DMS153 (cell line): ENCODE results near the gene SRGAP3.

ENCODE experiments used
- DNase-seq: peaks from one replicate; lab custom pipeline; 2025; lab: John Stamatoyannopoulos, UW

Gene SRGAP3

DNA sequence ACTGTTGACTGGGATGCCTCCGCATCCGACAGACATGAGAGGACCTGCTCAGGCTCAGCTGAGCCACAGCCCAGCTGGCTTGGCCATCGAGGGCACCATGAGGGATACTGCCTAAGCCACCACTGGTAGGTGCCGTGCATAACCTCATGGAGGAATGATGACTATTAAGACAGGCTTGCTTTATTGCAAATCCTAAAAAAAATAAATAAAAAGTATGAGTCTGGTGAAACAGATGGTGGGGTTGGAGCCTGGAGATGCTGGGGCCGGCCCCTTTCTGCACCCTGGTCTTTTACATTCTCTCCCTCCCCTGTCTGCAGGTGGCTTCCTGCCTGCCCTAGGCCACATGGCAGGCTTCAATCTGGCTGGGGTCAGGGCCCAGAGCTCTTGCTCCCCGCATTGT, 262.2 kb downstream of the SRGAP3 start:
- DNase-seq: no peak

DNA sequence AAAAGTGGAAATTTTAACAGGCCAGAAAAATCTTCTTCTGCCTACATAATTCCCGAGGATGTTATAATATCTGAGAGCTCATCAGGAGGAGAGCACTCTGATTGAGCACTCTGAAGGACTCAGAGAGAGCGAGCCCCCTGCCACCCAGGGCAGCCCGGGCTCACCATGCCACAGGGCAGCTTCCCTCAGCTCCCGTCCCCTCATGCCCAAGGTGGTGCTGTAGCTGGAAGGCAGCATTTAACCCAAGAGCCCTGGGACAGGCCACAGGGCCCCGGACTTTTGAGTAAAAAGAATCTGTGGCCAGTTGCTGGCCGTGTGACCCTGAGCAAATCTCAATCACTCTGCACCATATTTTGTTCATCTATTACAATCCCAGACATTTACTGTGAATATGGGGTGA, 262.7 kb downstream of the SRGAP3 start:
- no peak for DNase-seq

- no peak for DNase-seq
Observed at GRCh38 chr3:8985876-8986275, 263.6 kb downstream of the SRGAP3 start.

GRCh38 chr3:8985411-8985831, 264.0 kb downstream of the SRGAP3 start:
- DNase-seq: no peak

DNA sequence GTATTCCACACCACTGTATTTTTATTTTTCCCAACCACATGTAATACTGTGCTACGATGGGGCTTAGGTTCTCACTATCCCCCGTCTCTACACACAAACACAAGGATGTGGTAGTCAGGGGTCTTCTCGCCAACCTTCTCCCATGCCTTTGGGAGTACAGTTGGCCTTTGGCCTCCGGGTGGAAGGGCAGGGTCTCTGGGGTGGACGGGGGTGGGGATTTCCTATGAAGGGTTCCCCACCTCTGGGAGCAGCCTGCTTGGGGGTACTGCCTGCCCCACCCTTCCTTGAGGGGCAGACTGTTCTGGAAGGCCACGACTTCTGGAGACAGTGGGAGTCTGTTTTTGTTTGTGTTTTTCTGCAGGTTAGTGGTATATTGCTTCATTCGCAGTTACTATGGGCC, 264.9 kb downstream of the SRGAP3 start:
- DNase-seq: no peak

- DNase-seq: no peak
Observed at GRCh38 chr3:8984081-8984480, 265.4 kb downstream of the SRGAP3 start.

- DNase-seq: no peak
Observed at GRCh38 chr3:8983591-8983990, 265.9 kb downstream of the SRGAP3 start.

GRCh38 chr3:8983026-8983425, 266.4 kb downstream of the SRGAP3 start:
- no peak for DNase-seq

- no peak for DNase-seq
Observed at GRCh38 chr3:8982509-8982908, 266.9 kb downstream of the SRGAP3 start.

DNA sequence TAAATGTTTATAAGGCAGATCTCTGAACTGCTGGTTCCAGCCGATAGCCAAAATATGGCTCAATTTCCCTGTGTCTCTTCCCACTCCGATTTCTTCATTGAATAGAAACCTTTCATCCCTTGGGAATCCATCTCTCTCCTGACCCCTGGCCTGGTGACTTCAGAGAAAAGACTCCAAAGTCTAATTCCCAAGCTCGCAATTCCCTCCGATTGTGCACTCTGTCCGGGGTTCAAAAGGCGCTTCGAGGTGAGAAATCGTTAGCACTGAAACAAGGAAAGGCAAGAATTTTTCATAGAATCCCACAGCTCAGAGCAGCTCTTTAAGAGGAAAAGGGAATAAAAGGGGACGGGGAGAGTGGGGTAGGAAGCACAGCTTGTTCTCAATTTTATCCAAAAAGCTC, 267.7 kb downstream of the SRGAP3 start:
- DNase-seq: no peak

- no peak for DNase-seq
Observed at GRCh38 chr3:8981296-8981695, 268.1 kb downstream of the SRGAP3 start.

- DNase-seq: no peak
Observed at GRCh38 chr3:8980756-8981257, 268.6 kb downstream of the SRGAP3 start.

DNA sequence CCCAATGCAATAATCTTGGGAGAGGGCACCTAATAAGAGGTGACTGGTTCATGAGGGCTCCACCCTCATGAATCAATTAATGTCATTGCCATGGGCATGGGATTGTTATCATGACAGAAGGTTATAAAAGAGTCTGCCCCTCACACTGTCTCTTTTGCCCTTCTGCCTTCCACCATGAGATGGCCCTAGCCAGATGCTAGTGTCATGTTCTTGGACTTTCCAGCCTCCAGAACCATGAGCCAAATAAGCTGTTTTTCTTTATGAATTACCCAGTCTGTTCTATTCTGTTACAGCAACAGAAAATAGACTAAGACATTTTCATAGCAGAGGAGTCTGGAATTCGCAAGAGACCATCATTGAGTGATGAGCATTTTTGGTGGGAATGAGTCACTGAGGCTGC, 270.2 kb downstream of the SRGAP3 start:
- DNase-seq: no peak

DNA sequence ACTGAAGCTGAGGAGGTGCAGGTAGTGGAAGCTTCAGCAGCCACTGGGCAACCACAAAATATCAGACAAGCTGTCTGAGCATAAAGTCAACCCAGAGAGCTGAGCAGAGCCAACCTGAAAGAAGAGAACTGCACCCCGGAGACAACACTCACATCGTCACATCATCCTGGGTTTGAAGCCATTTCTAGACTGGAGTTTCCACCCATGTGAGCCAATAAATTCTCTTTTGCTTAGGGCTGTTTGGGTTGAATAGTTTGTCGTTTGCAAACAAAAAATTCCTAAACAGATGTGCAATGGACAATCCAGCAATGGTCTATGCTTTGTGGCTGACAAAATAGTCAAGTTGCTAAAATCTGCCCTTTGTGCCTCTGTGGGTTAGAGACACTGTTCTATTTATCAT, 270.9 kb downstream of the SRGAP3 start:
- no peak for DNase-seq

DNA sequence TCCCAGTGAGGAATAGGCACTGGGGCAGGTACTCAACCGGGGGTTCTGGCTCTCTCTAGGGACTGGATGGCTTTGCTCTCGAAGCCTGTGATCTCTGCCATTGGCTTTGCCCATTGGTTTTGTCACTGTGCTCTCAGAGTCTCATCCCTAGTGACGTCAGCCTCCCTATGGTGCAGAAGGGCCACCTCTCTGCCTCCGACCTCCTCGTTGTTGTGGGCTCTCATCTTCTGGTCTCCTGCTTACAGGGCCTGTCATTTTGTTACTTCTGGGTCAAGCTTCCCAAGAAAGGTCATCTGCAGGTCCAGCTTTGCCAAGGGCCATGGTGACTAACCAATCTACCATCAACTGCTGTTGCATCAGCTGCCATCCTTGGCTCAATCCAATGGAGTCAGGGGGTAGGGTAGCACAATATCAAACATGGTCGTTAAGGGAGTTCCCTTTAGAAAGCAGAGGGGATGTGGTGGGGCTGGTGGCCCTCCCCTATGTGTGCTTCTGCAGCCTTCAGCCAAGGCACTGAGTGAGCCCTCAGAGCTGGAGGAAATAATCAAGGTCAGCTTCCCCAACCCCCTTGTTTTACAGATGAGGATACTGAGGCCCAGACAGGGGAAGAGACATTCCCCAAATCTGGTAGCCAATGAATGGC, 272.8 kb downstream of the SRGAP3 start:
- DNase-seq: no peak

DNA sequence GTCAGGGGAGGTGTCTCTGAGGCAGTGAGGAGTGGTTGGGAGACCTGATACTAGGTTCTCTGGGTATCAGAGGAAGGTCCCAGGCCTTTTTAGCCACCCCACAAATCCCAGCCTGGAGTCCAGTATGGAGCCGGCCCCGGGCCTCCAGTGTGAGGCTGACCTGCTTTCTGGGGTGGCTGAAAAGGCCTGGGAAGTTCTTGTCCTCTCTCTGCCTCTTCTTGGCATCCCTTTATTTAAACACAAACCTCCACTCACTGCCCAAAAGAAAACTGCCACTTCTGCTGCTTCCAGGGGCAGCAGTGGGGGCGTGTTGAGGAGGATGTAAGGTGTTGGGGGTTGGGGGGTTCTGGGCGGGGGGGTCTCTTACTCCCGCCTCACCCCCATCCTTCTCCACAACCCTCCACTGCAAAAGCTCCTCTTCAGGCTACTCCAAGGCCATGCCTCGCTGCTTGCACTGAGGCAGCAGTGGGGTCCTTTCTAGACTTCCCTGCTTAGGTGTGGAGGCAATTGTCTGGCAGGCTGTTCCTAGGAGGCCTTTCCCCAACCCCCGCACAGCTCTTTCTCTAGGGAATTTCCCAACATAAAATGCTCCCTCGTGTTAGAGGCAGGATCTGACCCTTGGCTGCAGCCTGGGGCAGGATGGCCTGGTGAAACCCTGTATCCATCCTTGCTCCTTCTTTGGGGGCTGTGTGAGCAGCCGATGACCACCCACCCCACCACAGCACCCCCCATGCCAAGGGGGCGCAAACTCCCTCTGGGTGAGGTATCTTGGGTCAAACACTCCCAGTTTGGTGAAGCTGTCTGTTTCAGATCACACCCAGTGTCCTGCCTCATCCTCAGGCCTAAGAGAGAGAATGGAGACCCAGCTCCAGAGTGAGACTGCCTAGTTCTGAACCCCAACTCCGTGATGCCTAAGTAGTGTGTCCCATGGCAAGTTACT, 274.1 kb downstream of the SRGAP3 start:
- DNase-seq: no peak

DNA sequence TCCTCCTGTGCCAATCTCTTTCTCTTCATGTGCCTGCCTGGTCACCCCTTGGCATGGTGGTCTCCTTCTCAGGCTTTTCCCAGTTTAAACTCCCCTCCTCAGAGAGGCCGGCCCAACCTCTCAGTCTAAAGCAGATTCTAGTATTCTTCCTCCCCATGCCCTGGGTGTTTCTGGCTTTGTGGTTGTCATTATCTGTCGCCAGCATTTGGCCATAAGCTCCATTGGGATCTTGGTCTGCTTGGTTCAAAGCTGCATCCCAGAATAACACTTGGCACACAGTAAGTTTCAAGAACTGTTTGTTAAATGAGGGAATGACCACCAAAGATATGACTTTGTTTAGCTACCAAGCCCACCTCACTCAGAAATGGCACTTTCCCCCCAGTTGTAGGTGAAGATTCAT, 275.0 kb downstream of the SRGAP3 start:
- DNase-seq: no peak

DNA sequence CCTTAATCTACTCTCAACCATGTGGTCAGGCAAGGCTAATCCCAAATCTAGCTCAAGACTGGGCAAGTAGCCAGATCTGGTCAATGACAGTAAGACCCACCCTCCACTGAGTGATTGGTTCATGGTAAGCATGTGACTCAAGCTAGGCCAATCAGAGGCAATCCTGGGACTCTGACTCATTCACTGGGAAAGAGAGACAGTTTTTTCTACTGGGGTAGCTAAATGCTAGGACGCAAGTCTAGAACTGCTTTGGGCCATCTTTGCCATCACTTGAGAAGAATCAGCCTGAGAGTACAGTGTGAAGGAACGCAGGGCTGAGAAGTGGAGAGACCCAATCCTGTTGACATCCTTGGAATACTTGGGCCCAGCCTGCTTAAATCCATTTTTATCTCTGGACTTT, 276.8 kb downstream of the SRGAP3 start:
- DNase-seq: no peak

DNA sequence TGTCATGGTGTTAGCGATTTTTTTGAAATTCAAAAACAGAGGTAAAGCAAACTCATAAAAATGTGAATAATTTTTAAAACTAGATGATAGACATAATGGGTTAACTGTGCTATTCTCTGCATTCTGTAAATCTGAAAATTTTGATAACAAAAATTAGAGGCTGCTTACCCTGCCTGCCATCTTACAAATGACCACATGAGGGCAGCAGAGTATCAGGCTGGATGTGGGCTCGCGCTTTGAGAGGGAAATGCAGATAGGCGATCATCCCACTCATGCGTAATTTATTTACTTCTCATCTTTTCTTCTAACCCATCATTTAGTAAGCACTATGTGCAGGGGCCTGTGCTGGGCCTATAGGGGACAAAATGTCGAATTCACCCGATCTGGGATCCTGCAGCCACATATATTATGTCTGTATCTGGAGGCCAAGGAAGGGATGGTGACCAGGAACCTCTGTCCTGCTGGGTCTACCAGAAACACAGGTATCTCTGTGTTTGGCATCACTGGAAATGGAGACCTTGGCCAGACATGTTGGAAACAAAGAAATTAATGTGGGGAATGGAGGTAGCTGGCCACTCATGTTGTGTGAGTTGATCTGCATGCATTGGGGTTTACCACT, 278.4 kb downstream of the SRGAP3 start:
- no peak for DNase-seq

DNA sequence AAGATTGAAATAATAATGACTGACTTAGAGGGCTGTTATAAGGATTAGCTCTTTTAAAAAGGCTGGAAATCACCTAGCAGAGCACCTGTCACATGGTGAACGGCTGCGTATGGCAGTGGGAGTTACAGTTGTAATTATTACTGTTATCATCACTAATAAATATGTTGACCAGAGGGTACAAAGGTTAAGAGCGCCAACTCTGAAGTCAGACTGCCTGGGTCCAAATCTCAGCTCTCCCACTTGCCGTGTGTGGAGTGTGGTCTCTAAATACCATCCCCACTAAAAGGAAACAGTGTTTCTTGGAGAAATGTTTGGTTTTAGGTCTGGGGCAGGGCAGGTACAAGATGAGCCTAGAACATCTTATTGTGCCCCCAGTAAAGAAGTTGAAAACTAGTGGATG, 280.2 kb downstream of the SRGAP3 start:
- DNase-seq: no peak

GRCh38 chr3:8968375-8968882, 281.0 kb downstream of the SRGAP3 start:
- DNase-seq: no peak

- DNase-seq: no peak
Observed at GRCh38 chr3:8967553-8967952, 281.9 kb downstream of the SRGAP3 start.
